HCT116 (cell line): ENCODE measurements around the gene LDHD. TPM values are rescaled to one million over a fixed set of nuclear protein-coding genes. Genes with fewer than 3 reads are reported as not detected.
A peak's percentile ranks its signal among the peaks of the same experiment; 100 is the strongest.
"Not testable (repeated sequence)": the region's sequence is repeated elsewhere in the genome, so short reads cannot be mapped to it uniquely, and the experiment has no call there.

Experiments
- ATAC-seq: fragments of 200-7000 bp; cut with Tn5 transposase; 2 replicates; pipeline ENCODE4 v1.9.1; 2020; ENCODE audit warnings: mild to moderate bottlenecking, moderate library complexity
- BruUV-seq: library from RNA; stranded (reverse); fragments of 400-500 nt; replicated peaks from 2 replicates; lab custom pipeline; 2021; lab: Mats Ljungman, UMichigan
- CTCF ChIA-PET: fragments of 300-600 bp; sonication (Branson Sonifier 250); formaldehyde crosslinking; loops from one replicate; lab custom pipeline; 2021; ENCODE audit warnings: antibody characterized with exemption; lab: Charles Lee
- POLR2A ChIA-PET: fragments of 300-600, 350-600 bp; sonication (Branson Sonifier 250); formaldehyde crosslinking; loops from one replicate; lab custom pipeline; 2021; ENCODE audit warnings: antibody characterized with exemption; lab: Charles Lee
- RAD21 ChIA-PET, 2 experiments: fragments of 300-600 bp; sonication (Branson Sonifier 250); formaldehyde crosslinking; loops; one replicate each; lab custom pipeline; 2023; ENCODE audit warnings: low total read pairs in 2 of 2; ENCODE audit not compliant: uncharacterized antibody in 2 of 2, unreplicated experiment in 2 of 2, low non-redundant PET in 1 of 2; lab: Charles Lee
- DNase-seq: peaks from one replicate; pipeline ENCODE4 v3.0.0-alpha.2; 2010; ENCODE audit warnings: low read depth, low spot score
- H2AFZ ChIP-seq: fragments of 200-600 bp; shearing (Covaris generic), sonication (generic); 2 replicates; pipeline ENCODE4 v1.6.1; 2017; ENCODE audit warnings: low read depth, mixed run types, mixed read lengths, antibody characterized with exemption, low read length; ENCODE audit not compliant: poor library complexity, severe bottlenecking
- H3K27ac ChIP-seq: 2 replicates; pipeline ENCODE4 v1.5.1; 2012; ENCODE audit warnings: low read depth, low read length
- H3K27me3 ChIP-seq: fragments of 200-600 bp; sonication (generic); 2 replicates; pipeline ENCODE4 v1.6.1; 2016; ENCODE audit warnings: mixed run types, low read length, mixed read lengths; ENCODE audit not compliant: insufficient read depth
- H3K36me3 ChIP-seq, 2 experiments: fragments of 200-500 bp in 1 of 2; fragments of 200-600 bp in 1 of 2; sonication (Bioruptor generic) in 1 of 2; sonication (generic) in 1 of 2; 2 replicates each; pipeline versions ENCODE4 v1.5.1 to v1.6.1; 2014 to 2016; ENCODE audit warnings: low read length in 2 of 2, inconsistent platforms in 1 of 2, mixed read lengths in 1 of 2, mixed run types in 1 of 2; ENCODE audit not compliant: insufficient read depth in 2 of 2, control insufficient read depth in 1 of 2
- H3K4me1 ChIP-seq, 2 experiments: fragments of 200-600 bp in 1 of 2; sonication (generic) in 1 of 2; 2 replicates each; pipeline versions ENCODE4 v1.5.1 to v1.6.1; 2012 to 2017; ENCODE audit warnings: low read length in 2 of 2, inconsistent platforms in 1 of 2, mild to moderate bottlenecking in 1 of 2, mixed read lengths in 1 of 2, mixed run types in 1 of 2, moderate library complexity in 1 of 2; ENCODE audit not compliant: insufficient read depth in 2 of 2, control insufficient read depth in 1 of 2
- H3K4me2 ChIP-seq: fragments of 200-600 bp; sonication (generic); 2 replicates; pipeline ENCODE4 v1.6.1; 2017; ENCODE audit warnings: mixed run types, low read length, mixed read lengths
- H3K4me3 ChIP-seq, 2 experiments: fragments of 200-600 bp in 1 of 2; sonication (generic) in 1 of 2; replicated peaks in 1 of 2; 2 replicates each; pipeline ENCODE4 v1.5.1; 2011 to 2016; ENCODE audit warnings: low read length in 2 of 2, control low read depth in 1 of 2, low read depth in 1 of 2, mild to moderate bottlenecking in 1 of 2, mixed read lengths in 1 of 2, mixed run types in 1 of 2
- H3K79me2 ChIP-seq: fragments of 200-600 bp; sonication (generic); 2 replicates; pipeline ENCODE4 v1.6.1; 2017; ENCODE audit warnings: mild to moderate bottlenecking, mixed run types, low read length, moderate library complexity, mixed read lengths; ENCODE audit not compliant: insufficient read depth
- H3K9ac ChIP-seq: fragments of 200-600 bp; sonication (generic); 2 replicates; pipeline ENCODE4 v1.6.1; 2016; ENCODE audit warnings: low read length, mixed read lengths
- H3K9me2 ChIP-seq: fragments of 200-600 bp; sonication (generic), shearing (Covaris generic); 2 replicates; pipeline ENCODE4 v1.6.1; 2017; ENCODE audit warnings: mixed run types, mild to moderate bottlenecking, moderate library complexity; ENCODE audit not compliant: insufficient read depth
- H3K9me3 ChIP-seq, 2 experiments: fragments of 200-500 bp in 1 of 2; fragments of 200-600 bp in 1 of 2; sonication (Bioruptor generic) in 1 of 2; sonication (generic) in 1 of 2; 2 replicates each; pipeline ENCODE4 v1.6.1; 2014 to 2017; ENCODE audit warnings: low read length in 2 of 2, mixed read lengths in 2 of 2, inconsistent platforms in 1 of 2, low read depth in 1 of 2, mild to moderate bottlenecking in 1 of 2, mixed run types in 1 of 2, moderate library complexity in 1 of 2; ENCODE audit not compliant: control insufficient read depth in 1 of 2, insufficient read depth in 1 of 2
- H4K20me1 ChIP-seq: fragments of 200-600 bp; sonication (generic), shearing (Covaris generic); 2 replicates; pipeline ENCODE4 v1.6.1; 2017; ENCODE audit warnings: mixed run types, mild to moderate bottlenecking, moderate library complexity; ENCODE audit not compliant: insufficient read depth
- CBX3 ChIP-seq: IDR thresholded peaks from 2 replicates; pipeline ENCODE4 v1.6.1; 2012; ENCODE audit warnings: low read depth
- CEBPB ChIP-seq: IDR thresholded peaks from 2 replicates; pipeline ENCODE4 v1.6.1; 2012; ENCODE audit warnings: low read depth
- FOSL1 ChIP-seq: IDR thresholded peaks from 2 replicates; pipeline ENCODE4 v1.6.1; 2012; ENCODE audit warnings: low read depth
- JUND ChIP-seq: IDR thresholded peaks from 2 replicates; pipeline ENCODE4 v1.6.1; 2012
- SP1 ChIP-seq: IDR thresholded peaks from 2 replicates; pipeline ENCODE4 v1.6.1; 2012; ENCODE audit warnings: low read depth
- intact Hi-C: fragments of 100-400 bp; cut with micrococcal nuclease; formaldehyde crosslinking; loops from 2 replicates; pipeline ENCODE4 v1.10.0; 2022
- total RNA-seq: library from RNA; stranded (reverse); gene quantifications from one replicate; pipeline ENCODE4 v1.2.1, GENCODE V29; 2021; ENCODE audit not compliant: unreplicated experiment

LDHD gene
- total RNA-seq, 1 experiment from 2014 or later: 3.4 TPM

DNA sequence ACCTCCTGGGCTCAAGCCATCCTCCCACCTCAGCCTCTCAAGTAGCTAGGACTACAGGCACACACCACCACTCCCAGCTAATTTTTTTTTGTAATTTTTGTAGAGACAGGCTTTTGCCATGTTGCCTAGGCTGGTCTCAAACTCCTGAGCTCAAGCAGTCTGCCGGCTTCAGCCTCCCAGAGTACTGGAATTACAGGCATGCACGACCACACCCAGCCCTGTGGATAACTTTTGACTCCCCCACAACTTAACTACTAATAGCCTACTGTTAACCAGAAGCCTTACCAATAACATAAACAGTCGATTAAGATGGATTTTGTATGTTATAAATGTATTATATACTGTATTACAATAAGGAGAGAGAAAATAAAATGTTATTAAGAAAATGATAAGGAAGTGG lies 25.0 kb downstream of the LDHD start:
- H3K36me3 ChIP-seq, H3K9me3 ChIP-seq, DNase-seq, intact Hi-C loops, H2AFZ ChIP-seq, H3K9me2 ChIP-seq, H4K20me1 ChIP-seq, BruUV-seq, H3K27me3 ChIP-seq: not testable (repeated sequence)
- CTCF ChIA-PET: interaction anchor here (0.6 to 1.1 kb wide), 2 partner anchors 93 to 106 kb away, joined by 3 to 5 read pairs; partner anchors contain the start of genes WDR59 and ZNRF1
- Histone ChIP-seq H3K4me1 (peaks cover 63 to 79% of the 10 kb centered on the region in 2 experiments), H3K9ac (peak overlapping the region; percentile 17; the same call in 1 of the 2 replicates), H3K79me2 (peaks cover 27% of the 10 kb centered on the region), H3K4me3 (peak overlapping the region in 1 of 2 experiments; percentile 34; a peak in 1 of 4 replicates), H3K27ac (peak overlapping the region; percentile 33; the same call in 1 of the 2 replicates), H3K4me2 (peak overlapping the region; percentile 73)
- TF ChIP-seq CBX3: 0 out of 2 replicates have a peak, but pooled peaks have one; percentile 12
- POLR2A ChIA-PET: interaction anchor here (1.5 kb wide), 1 partner anchor 25 kb away, joined by 4 read pairs; the partner anchor contains the start of gene LDHD
- ATAC-seq: peak; percentile 30; the same call in 1 of the 2 replicates
- RAD21 ChIA-PET: interaction anchor here (0.7 to 2.2 kb wide), 2 partner anchors 20 to 50 kb away, joined by 4 to 7 read pairs; no protein-coding TSS in a partner anchor

DNA sequence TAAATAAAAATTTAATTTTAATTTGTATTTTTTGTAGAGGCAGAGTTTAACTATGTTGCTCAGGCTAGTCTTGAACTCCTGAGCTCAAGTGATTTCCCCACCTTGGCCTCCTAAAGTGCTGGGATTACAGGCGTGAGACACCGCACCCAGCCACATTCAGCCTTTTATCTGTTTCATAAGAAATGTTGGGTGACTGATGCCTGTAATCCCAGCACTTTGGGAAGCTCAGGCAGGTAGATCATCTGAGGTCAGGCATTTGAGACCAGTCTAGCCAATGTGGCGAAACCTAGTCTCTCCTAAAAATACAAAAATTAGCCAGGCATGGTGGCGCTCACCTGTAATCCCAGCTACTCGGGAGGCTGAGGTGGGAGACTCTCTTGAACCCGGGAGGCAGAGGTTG lies 25.7 kb downstream of the LDHD start:
- H3K36me3 ChIP-seq, H3K27me3 ChIP-seq: not testable (repeated sequence)
- H3K4me3 ChIP-seq: peak overlapping the region in 1 of 2 experiments; percentile 34; a peak in 1 of 4 replicates
- H3K79me2 ChIP-seq: peaks cover 27% of the 10 kb centered on the region
- TF ChIP-seq CBX3: peak; percentile 90; the same call in 1 of the 2 replicates
- TF ChIP-seq CEBPB: peak; percentile 89
- TF ChIP-seq SP1: peak; percentile 61; the same call in 1 of the 2 replicates
- peak; percentile 85 for TF ChIP-seq FOSL1
- TF ChIP-seq JUND: peak; percentile 82
- TF ChIP-seq, all 23 proteins: peak for 5; not testable (repeated sequence) for 18
- Histone ChIP-seq H3K9ac (peak overlapping the region; percentile 32; the same call in 1 of the 2 replicates), H3K4me2 (peak overlapping the region; percentile 73), H3K27ac (peak overlapping the region; percentile 53; the same call in 1 of the 2 replicates), H3K4me1 (peaks cover 56 to 79% of the 10 kb centered on the region in 2 experiments)
- ATAC-seq (peak; percentile 63), DNase-seq (peak; percentile 54)
- H3K9me2 ChIP-seq, H3K9me3 ChIP-seq, H4K20me1 ChIP-seq, H2AFZ ChIP-seq, intact Hi-C loops, BruUV-seq: not testable (repeated sequence)
- ChIA-PET CTCF (interaction anchor here (1.0 to 1.1 kb wide), 2 partner anchors 20 to 93 kb away, joined by 4 to 5 read pairs; partner anchors contain the start of gene ZNRF1), RAD21 (interaction anchor here in 1 of 2 experiments (2.2 kb wide), 1 partner anchor 20 kb away, joined by 7 read pairs; no protein-coding TSS in a partner anchor), POLR2A (interaction anchor here (1.5 kb wide), 1 partner anchor 25 kb away, joined by 4 read pairs; the partner anchor contains the start of gene LDHD)
